ENCODE data around the gene RIPOR2. TPM values are rescaled to one million over a fixed set of nuclear protein-coding genes. Genes with fewer than 3 reads are reported as not detected.

The RIPOR2 gene
- total and polyA plus RNA-seq, 2 of the 13 experiments (the other 11 are each of a cell fraction or from before 2014, with no cell fraction given): 0.02 to 0.05 TPM

DNA sequence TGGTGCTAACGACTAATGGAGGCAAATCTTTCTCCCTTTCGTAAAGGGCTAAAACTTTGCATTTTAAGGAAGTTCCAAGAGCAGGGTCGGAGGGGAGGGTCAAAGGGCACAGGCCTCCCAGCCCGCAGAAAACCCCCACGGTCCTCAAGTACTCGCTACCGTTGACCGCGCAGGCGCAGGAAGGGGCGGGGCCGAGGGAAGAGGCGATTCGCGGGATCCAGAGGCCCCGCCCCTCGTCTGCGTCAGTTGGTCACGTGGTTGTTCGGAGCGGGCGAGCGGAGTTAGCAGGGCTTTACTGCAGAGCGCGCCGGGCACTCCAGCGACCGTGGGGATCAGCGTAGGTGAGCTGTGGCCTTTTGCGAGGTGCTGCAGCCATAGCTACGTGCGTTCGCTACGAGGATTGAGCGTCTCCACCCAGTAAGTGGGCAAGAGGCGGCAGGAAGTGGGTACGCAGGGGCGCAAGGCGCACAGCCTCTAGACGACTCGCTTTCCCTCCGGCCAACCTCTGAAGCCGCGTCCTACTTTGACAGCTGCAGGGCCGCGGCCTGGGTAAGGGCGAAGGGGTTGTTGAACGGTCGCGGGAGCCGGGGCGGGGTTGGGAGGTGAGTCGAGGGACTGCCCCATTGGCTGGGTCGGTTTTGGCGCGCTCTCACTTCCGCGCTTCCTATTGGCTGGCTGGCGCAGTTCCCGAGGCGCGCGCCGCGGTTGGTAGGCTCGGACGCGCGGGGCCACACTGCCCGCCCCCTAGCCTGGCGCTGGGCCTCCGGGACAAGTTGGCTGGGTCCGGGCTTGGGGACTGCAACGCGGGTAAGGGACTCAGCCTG lies 160.9 kb downstream of the RIPOR2 start, which contains the start of gene GMNN (continued):
- TF ChIP-seq, protein P1, sequence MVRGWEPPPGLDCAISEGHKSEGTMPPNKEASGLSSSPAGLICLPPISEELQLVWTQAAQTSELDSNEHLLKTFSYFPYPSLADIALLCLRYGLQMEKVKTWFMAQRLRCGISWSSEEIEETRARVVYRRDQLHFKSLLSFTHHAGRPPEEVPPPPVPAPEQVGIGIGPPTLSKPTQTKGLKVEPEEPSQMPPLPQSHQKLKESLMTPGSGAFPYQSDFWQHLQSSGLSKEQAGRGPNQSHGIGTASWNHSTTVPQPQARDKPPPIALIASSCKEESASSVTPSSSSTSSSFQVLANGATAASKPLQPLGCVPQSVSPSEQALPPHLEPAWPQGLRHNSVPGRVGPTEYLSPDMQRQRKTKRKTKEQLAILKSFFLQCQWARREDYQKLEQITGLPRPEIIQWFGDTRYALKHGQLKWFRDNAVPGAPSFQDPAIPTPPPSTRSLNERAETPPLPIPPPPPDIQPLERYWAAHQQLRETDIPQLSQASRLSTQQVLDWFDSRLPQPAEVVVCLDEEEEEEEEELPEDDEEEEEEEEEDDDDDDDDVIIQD (CRISPR knock-in tag; IDR thresholded peaks at IDR 0.05; ENCODE audit: low read depth): peak; percentile 82
- TF ChIP-seq, protein P2, sequence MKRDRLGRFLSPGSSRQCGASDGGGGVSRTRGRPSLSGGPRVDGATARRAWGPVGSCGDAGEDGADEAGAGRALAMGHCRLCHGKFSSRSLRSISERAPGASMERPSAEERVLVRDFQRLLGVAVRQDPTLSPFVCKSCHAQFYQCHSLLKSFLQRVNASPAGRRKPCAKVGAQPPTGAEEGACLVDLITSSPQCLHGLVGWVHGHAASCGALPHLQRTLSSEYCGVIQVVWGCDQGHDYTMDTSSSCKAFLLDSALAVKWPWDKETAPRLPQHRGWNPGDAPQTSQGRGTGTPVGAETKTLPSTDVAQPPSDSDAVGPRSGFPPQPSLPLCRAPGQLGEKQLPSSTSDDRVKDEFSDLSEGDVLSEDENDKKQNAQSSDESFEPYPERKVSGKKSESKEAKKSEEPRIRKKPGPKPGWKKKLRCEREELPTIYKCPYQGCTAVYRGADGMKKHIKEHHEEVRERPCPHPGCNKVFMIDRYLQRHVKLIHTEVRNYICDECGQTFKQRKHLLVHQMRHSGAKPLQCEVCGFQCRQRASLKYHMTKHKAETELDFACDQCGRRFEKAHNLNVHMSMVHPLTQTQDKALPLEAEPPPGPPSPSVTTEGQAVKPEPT (CRISPR knock-in tag; IDR thresholded peaks at IDR 0.05; ENCODE audit: low read depth): peak; percentile 93
- no peak for TF ChIP-seq MZF1 (CRISPR knock-in tag; IDR thresholded peaks at IDR 0.05; ENCODE audit: borderline replicate concordance)
- no peak for TF ChIP-seq FIP1L1 (IDR thresholded peaks at IDR 0.05; ENCODE audit: borderline replicate concordance, insufficient read depth, low read depth, low read length)
- peak; percentile 26; the same call in 1 of the 2 replicates for TF ChIP-seq TSC22D2 (CRISPR knock-in tag; IDR thresholded peaks at IDR 0.05; ENCODE audit: borderline replicate concordance)
- no peak for TF ChIP-seq ZNF460 (CRISPR knock-in tag; IDR thresholded peaks at IDR 0.05; ENCODE audit: borderline replicate concordance)
- TF ChIP-seq ARNT (IDR thresholded peaks at IDR 0.05): no peak
- TF ChIP-seq SMAD9 (CRISPR knock-in tag; IDR thresholded peaks at IDR 0.05): peak; percentile 95; the same call in 1 of the 2 replicates
- TF ChIP-seq STAG1 (CRISPR knock-in tag; IDR thresholded peaks at IDR 0.05): no peak
- no peak for TF ChIP-seq ZNF432 (CRISPR knock-in tag; IDR thresholded peaks at IDR 0.05; ENCODE audit: borderline replicate concordance)
- TF ChIP-seq, protein P3, sequence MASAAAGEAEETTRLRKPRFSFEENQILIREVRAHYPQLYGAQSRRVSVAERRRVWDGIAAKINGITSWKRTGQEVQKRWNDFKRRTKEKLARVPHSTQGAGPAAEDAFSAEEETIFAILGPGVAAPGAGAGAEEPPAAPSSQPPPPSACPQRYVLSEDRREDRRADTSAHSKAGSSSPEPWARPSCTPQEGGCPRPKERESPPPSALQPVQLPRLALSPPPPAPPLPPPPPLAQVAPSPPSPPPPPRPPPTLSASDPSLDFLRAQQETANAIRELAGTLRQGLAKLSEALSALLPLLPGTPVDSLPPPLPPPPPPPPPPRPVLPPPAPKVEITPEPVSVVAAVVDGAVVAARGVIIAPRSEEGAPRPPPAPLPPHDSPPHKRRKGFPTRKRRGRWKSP (CRISPR knock-in tag; IDR thresholded peaks at IDR 0.05): peak; percentile 89
- no peak for TF ChIP-seq AHR (CRISPR knock-in tag; IDR thresholded peaks at IDR 0.05)
- TF ChIP-seq ZNF510 (CRISPR knock-in tag; IDR thresholded peaks at IDR 0.05; ENCODE audit: low read depth): peak; percentile 88; the same call in 1 of the 2 replicates
- TF ChIP-seq, protein P4, sequence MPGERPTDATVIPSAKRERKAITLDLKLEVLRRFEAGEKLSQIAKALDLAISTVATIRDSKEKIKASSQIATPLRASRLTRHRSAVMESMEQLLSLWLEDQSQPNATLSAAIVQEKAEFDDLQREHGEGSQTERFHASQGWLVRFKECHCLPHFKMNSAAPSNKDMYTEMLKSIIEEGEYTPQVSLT (CRISPR knock-in tag; IDR thresholded peaks at IDR 0.05; ENCODE audit: borderline replicate concordance, low read depth): no peak
- no peak; the same call in 1 of the 2 replicates for TF ChIP-seq ZIK1 (CRISPR knock-in tag; IDR thresholded peaks at IDR 0.05; ENCODE audit: borderline replicate concordance, low read depth)
- peak; percentile 99 for TF ChIP-seq GLI4 (CRISPR knock-in tag; IDR thresholded peaks at IDR 0.05; ENCODE audit: borderline replicate concordance)
- TF ChIP-seq, protein P5, sequence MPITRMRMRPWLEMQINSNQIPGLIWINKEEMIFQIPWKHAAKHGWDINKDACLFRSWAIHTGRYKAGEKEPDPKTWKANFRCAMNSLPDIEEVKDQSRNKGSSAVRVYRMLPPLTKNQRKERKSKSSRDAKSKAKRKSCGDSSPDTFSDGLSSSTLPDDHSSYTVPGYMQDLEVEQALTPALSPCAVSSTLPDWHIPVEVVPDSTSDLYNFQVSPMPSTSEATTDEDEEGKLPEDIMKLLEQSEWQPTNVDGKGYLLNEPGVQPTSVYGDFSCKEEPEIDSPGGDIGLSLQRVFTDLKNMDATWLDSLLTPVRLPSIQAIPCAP (CRISPR knock-in tag; IDR thresholded peaks at IDR 0.05; ENCODE audit: low read depth): no peak; the same call in 1 of the 2 replicates
- TF ChIP-seq ZNF660 (CRISPR knock-in tag; IDR thresholded peaks at IDR 0.05; ENCODE audit: borderline replicate concordance, low read depth): peak; percentile 29; the same call in 1 of the 2 replicates
- TF ChIP-seq YEATS4 (CRISPR knock-in tag; IDR thresholded peaks at IDR 0.05; ENCODE audit: borderline replicate concordance): peak; percentile 99
- peak; percentile 88 for TF ChIP-seq RBM39 (IDR thresholded peaks at IDR 0.05; ENCODE audit: low read depth, low read length, poor library complexity, severe bottlenecking)
- TF ChIP-seq FLYWCH1 (CRISPR knock-in tag; IDR thresholded peaks at IDR 0.05): peak; percentile 77
- peak; percentile 98 for TF ChIP-seq PAX8 (CRISPR knock-in tag; IDR thresholded peaks at IDR 0.05; ENCODE audit: borderline replicate concordance)
- peak; percentile 99 for TF ChIP-seq NFKB2 (CRISPR knock-in tag; IDR thresholded peaks at IDR 0.05; ENCODE audit: borderline replicate concordance)
